ENCODE measurements around the gene ZNF785. TPM values are rescaled to one million over a fixed set of nuclear protein-coding genes. Genes with fewer than 3 reads are reported as not detected.

Gene ZNF785
- total and polyA plus RNA-seq, 2 of the 13 experiments (the other 11 are each of a cell fraction or from before 2014, with no cell fraction given), result 0.01 TPM; not detected in 1

DNA sequence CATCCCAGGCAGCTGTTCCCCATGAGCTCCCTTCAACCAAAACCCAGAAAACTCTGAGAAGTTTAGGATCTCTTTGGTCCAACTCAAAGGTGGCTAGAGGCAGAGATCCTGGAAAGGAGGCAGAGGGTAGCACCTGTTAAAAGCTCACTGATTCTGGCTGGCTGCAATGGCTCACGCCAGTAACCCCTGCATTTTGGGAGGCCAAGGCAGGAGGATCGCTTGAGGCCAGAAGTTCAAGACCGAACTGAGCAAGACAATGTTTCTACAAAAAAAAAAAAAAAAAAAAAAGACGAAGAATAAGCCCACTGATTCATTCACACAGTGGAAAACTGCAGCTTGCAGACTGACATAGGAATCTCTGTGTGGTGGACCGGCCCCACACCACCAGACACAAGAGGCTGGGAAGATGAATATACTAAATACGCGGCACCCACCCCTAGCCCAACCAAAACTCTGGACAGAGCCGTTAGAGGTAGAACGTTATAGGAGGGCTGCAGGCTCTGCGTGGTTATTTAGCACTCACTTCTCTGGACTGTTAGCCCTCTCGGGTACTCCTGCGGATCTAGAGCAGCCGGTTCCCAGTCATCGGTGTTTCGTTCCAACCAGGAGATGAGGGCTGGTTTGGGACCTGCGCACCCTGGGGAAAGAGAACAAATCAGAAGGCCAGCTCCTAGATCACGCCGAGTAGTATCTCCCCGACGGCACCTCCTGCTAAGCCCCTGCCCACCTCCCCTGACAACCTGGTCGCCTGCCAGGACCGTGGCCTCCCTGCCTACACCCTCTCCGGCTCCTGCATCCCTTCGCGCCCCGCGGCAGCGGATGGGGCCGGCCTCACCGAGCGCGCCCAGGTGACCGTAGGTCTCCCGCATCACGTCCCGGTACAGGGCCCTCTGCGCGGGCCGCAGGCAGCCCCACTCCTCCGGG lies 23.8 kb upstream of the ZNF785 start (continued):
- TF ChIP-seq, protein P1, sequence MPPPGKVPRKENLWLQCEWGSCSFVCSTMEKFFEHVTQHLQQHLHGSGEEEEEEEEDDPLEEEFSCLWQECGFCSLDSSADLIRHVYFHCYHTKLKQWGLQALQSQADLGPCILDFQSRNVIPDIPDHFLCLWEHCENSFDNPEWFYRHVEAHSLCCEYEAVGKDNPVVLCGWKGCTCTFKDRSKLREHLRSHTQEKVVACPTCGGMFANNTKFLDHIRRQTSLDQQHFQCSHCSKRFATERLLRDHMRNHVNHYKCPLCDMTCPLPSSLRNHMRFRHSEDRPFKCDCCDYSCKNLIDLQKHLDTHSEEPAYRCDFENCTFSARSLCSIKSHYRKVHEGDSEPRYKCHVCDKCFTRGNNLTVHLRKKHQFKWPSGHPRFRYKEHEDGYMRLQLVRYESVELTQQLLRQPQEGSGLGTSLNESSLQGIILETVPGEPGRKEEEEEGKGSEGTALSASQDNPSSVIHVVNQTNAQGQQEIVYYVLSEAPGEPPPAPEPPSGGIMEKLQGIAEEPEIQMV (CRISPR knock-in tag; IDR thresholded peaks at IDR 0.05; ENCODE audit: low read depth), result peak; percentile 29; the same call in 1 of the 2 replicates
- TF ChIP-seq SOX13 (IDR thresholded peaks at IDR 0.05), result no peak
- no peak for TF ChIP-seq SOX13 (CRISPR knock-in tag; conservative IDR thresholded peaks at IDR 0.05 in 1 of 2, IDR thresholded peaks at IDR 0.05 in 1 of 2)
- TF ChIP-seq, protein P2, sequence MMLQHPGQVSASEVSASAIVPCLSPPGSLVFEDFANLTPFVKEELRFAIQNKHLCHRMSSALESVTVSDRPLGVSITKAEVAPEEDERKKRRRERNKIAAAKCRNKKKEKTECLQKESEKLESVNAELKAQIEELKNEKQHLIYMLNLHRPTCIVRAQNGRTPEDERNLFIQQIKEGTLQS (CRISPR knock-in tag; IDR thresholded peaks at IDR 0.05), result peak; percentile 13; the same call in 1 of the 2 replicates
- TF ChIP-seq, protein P3, sequence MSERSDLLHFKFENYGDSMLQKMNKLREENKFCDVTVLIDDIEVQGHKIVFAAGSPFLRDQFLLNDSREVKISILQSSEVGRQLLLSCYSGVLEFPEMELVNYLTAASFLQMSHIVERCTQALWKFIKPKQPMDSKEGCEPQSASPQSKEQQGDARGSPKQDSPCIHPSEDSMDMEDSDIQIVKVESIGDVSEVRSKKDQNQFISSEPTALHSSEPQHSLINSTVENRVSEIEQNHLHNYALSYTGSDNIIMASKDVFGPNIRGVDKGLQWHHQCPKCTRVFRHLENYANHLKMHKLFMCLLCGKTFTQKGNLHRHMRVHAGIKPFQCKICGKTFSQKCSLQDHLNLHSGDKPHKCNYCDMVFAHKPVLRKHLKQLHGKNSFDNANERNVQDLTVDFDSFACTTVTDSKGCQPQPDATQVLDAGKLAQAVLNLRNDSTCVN (CRISPR knock-in tag; IDR thresholded peaks at IDR 0.05; ENCODE audit: borderline replicate concordance), result peak; percentile 66; the same call in 1 of the 2 replicates
- TF ChIP-seq ZC3H13 (CRISPR knock-in tag; IDR thresholded peaks at IDR 0.05), result no peak
- TF ChIP-seq SYNCRIP (IDR thresholded peaks at IDR 0.05; ENCODE audit: insufficient read depth, low read depth, low read length), result no peak
- TF ChIP-seq, protein P4, sequence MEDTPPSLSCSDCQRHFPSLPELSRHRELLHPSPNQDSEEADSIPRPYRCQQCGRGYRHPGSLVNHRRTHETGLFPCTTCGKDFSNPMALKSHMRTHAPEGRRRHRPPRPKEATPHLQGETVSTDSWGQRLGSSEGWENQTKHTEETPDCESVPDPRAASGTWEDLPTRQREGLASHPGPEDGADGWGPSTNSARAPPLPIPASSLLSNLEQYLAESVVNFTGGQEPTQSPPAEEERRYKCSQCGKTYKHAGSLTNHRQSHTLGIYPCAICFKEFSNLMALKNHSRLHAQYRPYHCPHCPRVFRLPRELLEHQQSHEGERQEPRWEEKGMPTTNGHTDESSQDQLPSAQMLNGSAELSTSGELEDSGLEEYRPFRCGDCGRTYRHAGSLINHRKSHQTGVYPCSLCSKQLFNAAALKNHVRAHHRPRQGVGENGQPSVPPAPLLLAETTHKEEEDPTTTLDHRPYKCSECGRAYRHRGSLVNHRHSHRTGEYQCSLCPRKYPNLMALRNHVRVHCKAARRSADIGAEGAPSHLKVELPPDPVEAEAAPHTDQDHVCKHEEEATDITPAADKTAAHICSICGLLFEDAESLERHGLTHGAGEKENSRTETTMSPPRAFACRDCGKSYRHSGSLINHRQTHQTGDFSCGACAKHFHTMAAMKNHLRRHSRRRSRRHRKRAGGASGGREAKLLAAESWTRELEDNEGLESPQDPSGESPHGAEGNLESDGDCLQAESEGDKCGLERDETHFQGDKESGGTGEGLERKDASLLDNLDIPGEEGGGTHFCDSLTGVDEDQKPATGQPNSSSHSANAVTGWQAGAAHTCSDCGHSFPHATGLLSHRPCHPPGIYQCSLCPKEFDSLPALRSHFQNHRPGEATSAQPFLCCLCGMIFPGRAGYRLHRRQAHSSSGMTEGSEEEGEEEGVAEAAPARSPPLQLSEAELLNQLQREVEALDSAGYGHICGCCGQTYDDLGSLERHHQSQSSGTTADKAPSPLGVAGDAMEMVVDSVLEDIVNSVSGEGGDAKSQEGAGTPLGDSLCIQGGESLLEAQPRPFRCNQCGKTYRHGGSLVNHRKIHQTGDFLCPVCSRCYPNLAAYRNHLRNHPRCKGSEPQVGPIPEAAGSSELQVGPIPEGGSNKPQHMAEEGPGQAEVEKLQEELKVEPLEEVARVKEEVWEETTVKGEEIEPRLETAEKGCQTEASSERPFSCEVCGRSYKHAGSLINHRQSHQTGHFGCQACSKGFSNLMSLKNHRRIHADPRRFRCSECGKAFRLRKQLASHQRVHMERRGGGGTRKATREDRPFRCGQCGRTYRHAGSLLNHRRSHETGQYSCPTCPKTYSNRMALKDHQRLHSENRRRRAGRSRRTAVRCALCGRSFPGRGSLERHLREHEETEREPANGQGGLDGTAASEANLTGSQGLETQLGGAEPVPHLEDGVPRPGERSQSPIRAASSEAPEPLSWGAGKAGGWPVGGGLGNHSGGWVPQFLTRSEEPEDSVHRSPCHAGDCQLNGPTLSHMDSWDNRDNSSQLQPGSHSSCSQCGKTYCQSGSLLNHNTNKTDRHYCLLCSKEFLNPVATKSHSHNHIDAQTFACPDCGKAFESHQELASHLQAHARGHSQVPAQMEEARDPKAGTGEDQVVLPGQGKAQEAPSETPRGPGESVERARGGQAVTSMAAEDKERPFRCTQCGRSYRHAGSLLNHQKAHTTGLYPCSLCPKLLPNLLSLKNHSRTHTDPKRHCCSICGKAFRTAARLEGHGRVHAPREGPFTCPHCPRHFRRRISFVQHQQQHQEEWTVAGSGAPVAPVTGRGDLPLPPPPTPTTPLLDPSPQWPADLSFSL (CRISPR knock-in tag; IDR thresholded peaks at IDR 0.05), result no peak
- TF ChIP-seq, protein P5, sequence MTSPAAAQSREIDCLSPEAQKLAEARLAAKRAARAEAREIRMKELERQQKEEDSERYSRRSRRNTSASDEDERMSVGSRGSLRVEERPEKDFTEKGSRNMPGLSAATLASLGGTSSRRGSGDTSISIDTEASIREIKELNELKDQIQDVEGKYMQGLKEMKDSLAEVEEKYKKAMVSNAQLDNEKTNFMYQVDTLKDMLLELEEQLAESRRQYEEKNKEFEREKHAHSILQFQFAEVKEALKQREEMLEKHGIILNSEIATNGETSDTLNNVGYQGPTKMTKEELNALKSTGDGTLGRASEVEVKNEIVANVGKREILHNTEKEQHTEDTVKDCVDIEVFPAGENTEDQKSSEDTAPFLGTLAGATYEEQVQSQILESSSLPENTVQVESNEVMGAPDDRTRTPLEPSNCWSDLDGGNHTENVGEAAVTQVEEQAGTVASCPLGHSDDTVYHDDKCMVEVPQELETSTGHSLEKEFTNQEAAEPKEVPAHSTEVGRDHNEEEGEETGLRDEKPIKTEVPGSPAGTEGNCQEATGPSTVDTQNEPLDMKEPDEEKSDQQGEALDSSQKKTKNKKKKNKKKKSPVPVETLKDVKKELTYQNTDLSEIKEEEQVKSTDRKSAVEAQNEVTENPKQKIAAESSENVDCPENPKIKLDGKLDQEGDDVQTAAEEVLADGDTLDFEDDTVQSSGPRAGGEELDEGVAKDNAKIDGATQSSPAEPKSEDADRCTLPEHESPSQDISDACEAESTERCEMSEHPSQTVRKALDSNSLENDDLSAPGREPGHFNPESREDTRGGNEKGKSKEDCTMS (CRISPR knock-in tag; conservative IDR thresholded peaks at IDR 0.05), result no peak
- TF ChIP-seq NFYB (CRISPR knock-in tag; IDR thresholded peaks at IDR 0.05), result no peak
